ENCODE results near the gene GBA2.

The GBA2 gene

DNA sequence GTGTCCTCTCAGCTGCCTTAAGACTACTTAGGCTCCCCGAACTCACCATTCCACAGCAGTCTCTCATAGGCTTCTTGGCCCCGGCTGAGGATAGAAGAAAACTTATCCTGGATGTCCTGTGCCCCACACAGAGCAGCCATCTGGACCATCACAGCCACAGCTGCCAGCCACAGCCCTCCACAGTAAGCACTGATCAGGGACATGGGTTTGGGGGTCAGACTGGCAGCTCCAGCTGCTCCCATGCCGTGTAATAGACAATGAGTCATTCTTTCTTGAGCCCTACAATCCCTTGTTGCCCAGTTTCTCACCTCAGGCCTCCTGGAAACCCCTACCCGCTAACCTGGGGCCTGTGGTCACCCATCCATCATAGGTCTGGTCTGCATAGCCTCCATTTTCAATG lies 10.8 kb downstream of the GBA2 start:
- DNase-seq (ENCODE audit: low spot score): no peak

DNA sequence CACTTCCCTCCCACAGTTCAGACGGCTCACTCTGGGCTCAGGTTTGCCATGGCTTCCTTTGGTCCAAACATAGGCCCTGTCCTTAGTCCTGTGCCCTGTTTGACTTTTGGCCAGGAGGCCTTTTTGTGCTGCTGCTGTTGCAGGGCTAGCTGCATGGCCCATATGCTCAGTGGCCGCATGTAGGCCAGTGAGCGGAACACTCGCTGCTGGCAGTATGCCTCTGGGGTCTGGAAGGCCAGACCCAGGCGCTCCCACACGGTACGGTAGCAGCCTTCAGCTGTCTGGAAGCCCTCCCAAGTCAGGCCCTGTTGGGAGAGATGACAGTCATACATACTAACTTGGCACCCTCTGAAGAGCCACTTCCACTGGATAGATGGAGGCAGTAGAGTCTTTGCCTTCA lies 11.9 kb downstream of the GBA2 start:
- DNase-seq (ENCODE audit: low spot score): no peak

DNA sequence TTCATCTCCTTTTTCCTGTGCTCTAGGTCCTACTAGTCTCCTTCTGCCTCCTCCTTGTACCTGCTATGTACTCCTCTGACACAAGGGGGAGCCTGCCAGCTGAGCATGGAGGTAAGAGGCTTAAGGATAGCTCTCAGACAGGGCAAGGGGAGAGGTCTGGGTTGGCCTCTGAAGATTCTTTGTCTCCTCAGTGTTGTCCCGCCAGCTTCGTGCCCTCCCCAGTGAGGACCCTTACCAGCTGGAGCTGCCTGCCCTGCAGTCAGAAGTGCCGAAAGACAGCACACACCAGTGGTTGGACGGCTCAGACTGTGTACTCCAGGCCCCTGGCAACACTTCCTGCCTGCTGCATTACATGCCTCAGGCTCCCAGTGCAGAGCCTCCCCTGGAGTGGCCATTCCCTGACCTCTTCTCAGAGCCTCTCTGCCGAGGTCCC lies 12.8 kb downstream of the GBA2 start:
- peak; percentile 78 for DNase-seq (ENCODE audit: low spot score)

DNA sequence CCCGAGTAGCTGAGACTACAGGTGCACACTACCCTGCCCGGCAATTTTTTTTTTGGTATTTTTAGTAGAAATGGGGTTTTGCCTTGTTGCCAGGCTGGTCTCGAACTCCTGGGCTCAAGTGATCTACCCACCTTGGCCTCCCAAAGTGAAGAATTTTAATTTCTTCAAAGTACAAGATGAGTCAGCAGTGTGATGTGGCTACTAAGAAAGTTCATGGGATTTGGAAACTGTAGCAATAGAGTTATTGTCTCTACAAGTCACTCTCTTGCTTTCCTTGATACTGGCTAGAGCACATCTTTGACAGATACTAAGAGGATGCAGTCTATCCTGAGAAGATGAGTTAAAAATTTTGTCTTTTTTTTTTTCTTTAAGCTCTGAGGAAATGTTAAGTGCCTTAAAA lies 14.9 kb downstream of the GBA2 start:
- DNase-seq (ENCODE audit: low spot score): no peak

DNA sequence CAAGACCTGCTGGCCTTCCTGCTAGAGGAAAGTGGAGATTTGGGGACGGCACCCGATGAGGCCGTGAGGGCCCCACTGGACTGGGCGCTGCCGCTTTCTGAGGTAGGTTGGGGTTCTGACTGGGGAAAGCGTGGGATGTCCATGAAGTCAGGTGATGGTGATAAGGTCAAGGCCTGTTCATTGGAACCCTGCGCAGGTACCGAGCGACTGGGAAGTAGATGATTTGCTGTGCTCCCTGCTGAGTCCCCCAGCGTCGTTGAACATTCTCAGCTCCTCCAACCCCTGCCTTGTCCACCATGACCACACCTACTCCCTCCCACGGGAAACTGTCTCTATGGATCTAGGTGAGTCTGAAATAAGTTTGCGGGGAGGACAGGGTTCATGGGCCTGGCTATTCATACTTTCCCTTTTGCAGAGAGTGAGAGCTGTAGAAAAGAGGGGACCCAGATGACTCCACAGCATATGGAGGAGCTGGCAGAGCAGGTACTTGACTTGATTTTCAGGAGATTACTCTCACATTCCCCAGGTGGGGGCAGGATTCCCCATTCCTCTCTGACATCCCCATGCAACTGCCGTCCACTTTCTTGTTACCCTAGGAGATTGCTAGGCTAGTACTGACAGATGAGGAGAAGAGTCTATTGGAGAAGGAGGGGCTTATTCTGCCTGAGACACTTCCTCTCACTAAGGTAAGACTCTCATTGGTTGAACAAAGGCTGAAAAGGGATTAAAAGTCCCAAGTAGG lies 16.1 kb downstream of the GBA2 start:
- peak; percentile 37 for DNase-seq (ENCODE audit: low spot score)

DNA sequence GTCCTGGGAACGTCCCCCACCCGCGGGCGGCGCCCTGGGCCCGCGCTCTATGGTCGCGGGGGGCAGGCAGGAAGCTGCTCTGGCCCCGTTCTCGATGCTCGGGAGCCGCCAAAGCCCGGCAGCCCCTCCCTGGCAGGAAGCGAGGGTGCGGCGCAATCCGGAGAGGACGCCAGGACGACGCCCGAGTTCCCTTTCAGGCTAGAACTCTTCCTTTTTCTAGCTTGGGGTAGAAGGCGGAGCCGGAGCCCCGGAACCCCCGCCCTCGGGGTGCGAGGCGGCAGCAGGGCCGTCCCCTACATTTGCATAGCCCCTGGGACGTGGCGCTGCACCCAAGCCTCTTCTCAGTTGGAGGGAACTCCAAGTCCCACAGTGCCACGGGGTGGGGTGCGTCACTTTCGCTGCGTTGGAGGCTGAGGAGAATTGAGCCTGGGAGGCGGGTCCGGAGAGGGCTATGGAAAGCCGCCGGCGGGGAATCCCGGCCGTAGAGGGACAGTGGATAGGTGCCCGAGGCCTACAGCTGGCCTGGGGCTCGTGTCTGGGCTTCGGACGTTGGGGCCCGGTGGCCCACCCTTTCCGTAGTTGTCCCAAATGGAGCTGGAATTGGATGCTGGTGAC lies 16.7 kb downstream of the GBA2 start, which contains the start of the genes CREB3 and TLN1:
Gene CREB3, plus strand, starts transcription at position 482 of the 615 bp plus-strand sequence. Its CDS starts 107 bp downstream, at position 589.
Gene TLN1, minus strand, starts transcription at position 11 of the 615 bp plus-strand sequence. CDS start 6,501 bp downstream, outside the sequence.
- DNase-seq (ENCODE audit: low spot score): peak; percentile 95

DNA sequence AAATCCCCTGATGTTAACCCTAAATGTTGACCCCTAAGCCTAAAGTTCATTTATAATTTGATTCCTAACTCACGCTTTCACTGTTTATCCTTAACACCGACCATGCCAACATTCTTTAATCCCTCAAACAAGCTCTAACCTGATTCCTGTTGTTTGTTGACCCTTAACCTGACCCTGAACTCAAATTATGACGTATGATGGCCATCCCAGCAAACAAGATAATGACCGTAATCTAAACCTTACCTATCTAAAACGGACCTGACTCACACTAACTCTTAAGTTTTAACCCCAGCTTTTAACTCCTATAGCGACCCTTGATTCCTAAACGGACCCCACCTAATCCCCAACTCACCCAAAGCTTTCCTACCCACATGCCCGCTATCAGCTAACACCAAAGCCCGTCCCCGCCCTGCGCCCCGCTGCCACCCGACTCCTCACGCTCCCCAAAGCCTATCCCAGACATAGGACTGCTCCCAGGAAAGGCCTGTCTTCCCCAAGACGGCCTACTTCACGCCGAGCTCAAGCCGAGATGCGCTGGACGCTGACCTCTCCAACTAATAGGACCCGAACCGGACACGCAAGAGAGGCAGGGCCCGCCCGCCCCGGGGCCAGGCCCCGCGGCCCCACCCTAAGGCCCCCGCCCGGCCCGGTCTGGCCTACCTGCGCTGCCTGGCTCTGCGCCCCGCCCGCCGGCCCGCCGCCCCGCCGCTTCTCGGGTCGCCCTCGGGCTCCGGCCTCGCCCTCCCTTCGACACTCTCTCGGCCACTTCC lies 17.4 kb downstream of the GBA2 start:
- DNase-seq (ENCODE audit: low spot score): no peak

DNA sequence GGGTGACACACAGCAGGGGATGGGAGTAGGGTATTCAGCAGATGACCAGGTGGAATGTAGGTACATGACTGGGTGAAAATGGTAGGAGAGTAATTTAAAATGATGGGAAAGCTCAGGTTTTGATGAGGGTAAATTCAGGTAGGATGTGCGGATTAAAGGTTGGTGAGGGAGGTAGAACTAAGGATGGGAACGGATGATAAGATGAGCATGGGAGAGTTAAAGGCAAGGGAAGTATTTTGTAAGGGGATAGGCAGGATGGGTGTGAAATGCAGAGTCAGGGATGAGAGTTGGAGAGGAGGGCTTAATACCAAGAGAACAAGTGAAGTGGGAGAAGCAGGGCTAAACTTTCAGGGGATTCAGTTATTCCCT lies 18.6 kb downstream of the GBA2 start:
- DNase-seq (ENCODE audit: low spot score): no peak

DNA sequence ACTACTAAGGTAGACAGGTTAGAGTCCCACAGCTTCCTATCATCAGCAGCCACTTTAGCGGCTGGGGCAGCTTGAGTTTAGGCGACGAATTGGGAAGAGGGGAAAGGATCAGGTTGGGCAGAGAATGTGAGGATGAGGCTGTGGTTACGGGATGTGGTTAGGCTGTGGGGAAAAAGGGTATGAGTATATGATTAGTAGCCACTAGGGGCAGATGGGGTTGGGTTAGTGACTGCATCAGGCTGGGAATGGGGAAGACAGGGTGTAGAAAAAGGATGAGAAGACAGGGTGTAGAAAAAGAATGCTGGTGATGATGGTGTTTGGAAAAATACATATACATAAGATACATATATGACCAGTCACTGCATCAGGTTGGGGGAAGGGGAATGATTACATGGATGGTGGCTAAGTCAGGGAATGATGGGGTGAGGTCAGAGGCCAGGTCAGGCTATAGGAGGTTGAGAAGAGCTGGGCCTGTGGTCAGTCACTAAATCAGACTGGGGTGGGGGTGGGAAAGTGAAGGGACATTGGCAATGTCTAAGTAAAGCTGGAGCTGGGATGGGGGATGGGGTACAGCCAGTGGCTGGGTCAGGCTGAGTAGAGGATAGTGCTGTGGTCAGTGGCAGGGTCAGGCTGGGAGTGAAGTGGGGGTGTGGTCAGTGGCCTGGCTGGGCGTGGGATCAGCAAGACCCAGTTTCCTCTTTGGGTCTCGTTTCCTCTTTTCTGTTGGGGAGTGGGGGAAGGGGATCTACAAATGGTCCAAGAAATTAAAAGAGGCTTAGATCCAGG lies 19.1 kb downstream of the GBA2 start:
- DNase-seq (ENCODE audit: low spot score): peak; percentile 86

DNA sequence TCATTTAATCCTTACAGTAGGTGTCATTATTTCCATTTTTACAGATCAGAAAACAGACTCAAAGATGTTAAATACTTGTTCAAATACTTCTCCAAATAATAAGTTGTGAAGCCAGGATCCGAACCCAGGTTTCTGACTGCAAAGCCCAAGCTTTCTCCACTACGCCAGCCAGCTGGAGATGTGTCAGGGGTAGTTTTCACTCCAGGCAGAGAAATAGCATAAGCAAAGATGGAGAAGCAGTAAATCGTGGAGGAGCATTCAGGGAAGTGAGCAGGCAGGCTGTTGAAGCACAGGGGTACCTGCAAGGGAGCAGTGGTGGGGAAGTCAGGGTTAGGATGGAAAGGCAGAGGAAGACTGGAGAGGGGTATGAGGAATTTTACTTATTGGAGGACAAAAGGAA lies 19.9 kb downstream of the GBA2 start:
- no peak for DNase-seq (ENCODE audit: low spot score)

DNA sequence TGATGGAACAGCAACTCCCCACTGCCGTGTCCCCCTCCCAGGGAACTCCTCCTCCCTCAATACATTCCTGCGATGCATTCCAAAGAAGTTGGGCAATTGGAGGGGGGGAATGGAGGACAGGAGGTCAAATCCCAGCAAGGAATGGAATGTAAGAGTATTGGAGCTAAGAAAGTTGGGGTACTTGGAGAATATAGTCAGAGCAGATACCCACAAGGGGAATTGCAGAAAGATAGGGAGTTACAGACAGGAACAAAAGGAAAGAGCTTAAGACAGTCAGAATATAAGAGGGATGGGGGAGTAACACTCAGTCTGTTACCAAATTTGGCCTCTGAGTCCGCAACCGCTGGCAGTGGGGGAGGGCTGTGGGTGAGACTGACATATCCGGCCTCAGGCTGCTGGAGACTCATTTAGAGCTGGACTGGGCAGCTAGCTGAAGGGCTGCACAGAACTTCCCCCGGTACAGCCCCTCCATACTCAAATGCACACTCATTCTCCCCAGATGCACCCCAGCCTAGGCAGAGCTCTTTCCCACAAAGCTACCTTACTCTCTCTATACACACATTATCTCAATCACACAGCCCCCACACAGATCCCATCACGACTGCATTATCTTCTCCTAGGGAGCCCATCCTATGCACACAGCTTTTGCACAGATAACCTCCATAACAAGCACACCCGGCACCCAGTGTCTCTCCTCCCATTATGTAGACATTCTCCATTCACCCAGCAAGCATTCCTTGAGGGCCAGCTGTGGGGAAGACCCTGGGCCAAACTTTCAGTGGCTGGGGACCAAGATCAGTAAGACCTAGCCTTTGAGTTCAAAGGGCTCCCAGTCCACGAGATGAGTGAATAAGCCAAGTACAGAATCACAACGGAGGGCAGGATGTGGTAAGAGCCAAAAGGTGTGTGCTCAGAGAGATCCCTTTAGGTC lies 20.7 kb downstream of the GBA2 start:
- peak; percentile 84 for DNase-seq (ENCODE audit: low spot score)

DNA sequence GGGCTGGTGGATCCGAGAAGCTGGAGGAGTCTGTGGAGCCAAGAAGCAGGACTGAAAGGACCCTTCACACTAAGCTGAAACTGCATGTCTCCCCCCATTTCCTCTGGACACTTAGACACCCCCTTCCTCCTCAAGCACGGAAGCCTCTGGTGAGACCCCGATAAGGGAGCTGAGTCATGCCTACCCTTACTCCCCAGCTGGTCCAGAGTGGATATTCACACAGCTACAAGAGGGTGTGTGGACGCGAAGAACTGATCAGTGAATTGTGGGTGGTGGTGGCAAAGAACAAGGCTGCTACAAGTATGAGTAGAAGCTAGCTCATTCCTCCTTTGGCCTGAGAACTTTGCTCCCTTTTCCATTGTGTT lies 21.4 kb downstream of the GBA2 start:
- no peak for DNase-seq (ENCODE audit: low spot score)

DNA sequence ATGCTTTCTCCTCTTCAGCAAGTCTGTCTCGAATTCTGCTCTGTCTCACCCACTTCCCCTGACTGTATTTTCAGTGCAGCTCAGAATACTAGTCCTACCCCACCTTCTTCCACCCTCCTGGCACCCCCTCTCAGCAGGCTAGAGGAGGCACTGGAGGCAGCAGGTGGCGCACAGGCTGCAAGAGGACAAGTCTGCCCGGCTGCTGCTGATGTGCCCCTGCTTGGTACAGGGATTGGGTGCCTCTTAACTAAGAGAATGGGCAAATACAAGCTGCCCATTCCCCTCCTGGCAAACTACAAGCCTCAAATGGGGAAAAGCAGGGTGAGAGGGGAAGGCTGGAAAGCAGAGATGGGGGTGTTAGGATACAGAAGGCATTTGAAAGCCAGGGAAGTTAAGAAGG lies 22.1 kb downstream of the GBA2 start:
- DNase-seq (ENCODE audit: low spot score): peak; percentile 49

DNA sequence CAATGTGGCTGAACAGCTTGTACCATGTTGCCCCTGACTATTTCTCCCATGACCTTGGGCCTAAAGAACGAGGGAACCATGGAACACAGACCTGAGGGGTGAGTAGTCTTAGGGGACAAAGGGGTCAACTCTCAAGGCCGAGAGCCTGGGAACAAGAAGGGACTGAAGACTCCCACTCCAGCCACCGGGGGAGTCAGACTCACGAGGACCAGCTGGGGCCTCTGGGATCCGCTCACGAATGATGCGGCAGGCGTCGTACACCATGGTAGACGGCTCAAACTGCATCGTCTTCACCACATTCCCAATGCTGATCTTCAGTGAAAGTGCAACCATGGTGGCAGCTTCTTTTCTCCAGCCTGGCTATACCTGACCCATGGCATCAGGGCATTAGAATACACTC lies 23.7 kb downstream of the GBA2 start:
- no peak for DNase-seq (ENCODE audit: low spot score)

DNA sequence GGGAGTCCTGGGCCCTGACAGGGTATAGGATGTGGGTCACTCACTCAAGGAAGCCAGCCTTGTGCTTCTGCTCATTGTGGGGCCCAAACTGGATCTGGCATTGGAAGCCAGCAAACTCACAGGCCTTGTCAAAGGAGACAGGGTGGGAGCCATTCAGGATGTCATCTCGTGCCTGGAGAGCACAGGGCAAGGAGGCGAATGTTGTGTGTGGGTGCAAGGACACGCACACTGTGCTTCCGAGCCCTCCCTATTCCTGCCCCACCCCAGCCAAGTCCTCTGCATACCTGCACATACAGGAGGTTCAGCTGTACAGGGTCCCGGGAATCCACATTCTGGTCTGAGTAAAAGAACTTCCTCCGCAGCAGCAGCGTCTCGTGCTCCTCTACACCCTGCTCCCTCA lies 25.1 kb downstream of the GBA2 start:
- no peak for DNase-seq (ENCODE audit: low spot score)

DNA sequence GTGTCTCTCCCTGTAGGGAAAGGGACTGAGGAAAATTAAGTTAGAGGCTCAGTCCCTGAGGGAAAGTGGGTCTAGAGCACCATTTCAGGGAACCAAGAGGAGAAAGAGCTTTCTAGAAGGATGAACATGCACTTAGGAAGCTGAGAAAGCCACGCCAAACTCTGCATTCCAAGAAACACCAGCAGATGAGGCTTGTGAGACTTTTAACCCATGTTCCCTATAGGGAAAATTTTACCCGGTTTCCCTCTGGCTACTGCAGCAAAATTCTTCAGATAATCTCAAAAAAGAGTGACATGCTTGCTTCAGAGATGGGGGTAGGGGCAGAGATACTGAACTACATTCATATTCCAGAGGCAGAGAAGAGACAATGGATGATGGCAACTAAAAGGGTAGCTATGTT lies 25.6 kb downstream of the GBA2 start:
- DNase-seq (ENCODE audit: low spot score): no peak

DNA sequence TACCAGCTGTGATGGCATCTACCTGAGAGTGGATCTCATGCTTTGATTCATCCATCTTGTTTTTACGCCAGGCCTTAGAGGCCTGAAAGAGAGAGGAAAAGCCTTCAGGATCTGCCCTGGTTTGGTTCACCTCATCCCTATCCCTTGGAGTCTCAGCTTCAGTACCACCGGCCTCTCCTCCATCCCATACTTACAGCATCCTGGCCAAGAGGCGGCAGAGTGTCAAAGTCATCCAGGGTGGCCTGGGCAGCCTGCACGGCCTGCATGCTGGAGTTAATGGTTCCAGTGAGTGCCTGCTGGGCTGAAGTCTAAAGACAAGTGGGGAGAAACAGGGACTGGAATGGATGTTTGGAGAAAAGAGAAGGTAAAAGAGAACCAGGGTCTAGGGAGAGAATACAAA lies 29.5 kb downstream of the GBA2 start:
- DNase-seq (ENCODE audit: low spot score): no peak

DNA sequence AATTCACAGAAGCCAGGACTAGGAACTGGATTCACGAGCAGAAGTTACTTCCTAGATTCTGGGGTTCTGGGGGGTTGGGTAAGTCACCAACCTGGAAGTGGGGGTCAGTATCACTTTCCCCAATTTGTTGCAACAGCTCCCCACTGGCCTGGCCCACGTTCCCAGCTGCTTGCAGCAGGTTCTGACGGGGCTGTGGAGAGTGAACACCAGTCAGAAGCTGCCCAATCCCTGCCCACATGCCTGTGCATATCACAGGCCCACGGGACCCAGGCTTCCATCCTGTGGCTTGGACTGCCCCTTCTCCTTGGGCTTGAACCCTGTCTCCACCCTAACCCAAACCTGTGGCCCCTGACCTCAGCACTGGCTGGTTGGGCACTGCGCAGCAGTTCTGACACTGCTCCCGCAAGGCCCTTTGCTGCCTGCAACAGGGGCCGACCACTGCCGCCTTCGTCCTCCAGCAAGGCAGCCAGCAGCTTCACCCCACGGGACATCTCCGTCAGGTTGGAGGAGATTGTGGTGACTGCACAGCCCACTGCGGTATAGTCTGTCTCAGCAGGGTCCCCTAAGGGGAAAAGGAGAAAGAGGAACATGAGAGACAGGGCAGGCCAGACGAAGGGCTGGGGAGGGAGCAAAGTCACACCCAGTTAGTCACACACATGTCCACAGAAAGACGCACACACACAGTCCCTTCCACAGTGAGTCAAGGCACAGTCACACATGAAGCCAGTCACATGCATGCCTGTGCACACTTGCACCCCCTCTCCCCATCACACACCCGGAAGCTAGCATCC lies 30.1 kb downstream of the GBA2 start:
- DNase-seq (ENCODE audit: low spot score): no peak

DNA sequence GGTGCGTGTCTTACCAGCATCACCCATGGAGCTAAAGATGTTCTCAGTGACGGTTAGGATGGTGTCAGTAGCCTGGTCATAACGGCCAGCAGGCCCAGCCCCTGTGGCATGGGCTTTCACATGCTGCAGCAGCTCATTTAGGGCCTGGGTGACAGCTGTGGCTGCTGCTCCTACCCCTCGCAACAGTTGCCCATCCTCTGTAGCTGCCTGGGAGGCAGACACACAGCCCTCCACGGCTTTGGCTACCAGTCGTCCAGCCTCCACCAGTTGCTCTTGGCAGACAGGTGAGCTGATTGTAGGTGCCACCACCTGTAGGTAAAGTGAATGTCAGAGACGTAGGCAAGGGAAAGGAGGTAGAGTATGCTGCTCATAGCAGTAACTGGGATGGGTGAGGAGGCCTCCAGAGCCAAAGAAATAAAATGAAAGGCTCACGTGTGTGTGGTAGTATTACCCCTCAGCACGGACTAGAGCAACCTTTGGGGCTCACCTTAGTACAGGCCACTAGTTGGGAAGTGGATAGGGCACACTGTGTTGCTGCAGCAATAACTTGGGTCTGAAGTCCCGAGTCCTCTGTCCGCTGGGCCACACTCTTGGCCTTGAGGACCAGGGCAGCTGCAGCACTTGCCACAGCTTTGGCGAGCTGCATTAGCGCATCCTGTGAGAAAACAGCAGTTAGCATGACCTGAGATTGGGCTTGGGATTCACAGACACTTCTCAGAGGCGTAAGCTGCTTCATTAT lies 31.7 kb downstream of the GBA2 start:
- no peak for DNase-seq (ENCODE audit: low spot score)

DNA sequence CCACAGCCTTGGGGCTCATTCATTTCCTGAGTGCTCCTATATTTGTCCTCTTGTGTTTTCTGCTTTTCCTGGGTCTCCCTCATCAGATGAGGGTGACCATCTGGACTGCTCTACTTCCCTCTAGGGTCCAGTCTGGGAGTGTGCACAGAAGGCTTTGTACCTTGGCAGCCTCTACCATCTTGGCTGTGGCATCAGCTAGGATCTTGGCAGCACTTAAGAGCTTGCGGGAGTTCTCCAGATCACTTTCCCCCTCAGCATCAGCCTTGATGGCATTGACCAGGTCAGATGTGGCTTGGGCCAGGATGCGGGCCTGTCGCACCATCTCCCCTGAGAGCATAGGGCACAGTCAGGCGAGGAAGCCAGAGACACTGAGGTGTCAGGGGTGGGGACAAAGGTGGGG lies 32.8 kb downstream of the GBA2 start:
- no peak for DNase-seq (ENCODE audit: low spot score)
